Gastrocnemius medialis (tissue), 4 donors: ENCODE data around the gene GAPDH.

Experiments used
- CTCF ChIP-seq, 5 experiments: fragments of 450-650 bp in 3 of 5; fragments of 200-600 bp in 2 of 5; sonication (generic) in 2 of 5; IDR thresholded peaks in 4 of 5; conservative IDR thresholded peaks in 1 of 5; 1 replicate in 4 of 5; 2 replicates in 1 of 5; pipeline ENCODE4 v1.5.1; 2016 to 2019; ENCODE audit warnings: antibody characterized with exemption in 5 of 5, mild to moderate bottlenecking in 3 of 5, moderate library complexity in 3 of 5
- POLR2A ChIP-seq, 2 donors: fragments of 450-650 bp; IDR thresholded peaks; one replicate each; pipeline ENCODE4 v1.6.1; 2017; ENCODE audit warnings: antibody characterized with exemption in 2 of 2, mild to moderate bottlenecking in 2 of 2, moderate library complexity in 2 of 2

DNA sequence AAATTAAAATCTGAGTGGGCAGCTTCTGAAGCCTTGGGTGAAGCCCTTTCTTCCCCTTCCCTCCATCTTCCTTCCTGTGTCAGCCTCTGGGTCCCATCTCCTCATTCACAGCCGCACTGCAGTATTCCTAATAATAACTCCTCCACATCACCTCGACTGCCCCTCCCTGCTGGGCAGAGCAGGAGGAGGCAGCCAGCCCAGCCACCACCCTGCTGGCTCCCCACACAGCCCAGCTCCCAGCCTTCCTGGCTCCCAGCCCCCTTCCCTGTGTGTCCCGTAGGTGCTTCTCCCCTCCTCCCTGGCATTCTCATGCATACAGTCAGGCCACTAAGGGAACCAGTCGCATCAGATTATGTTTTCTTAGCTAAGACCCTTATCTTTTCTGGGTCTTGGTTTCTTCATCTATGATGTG lies 17.8 kb downstream of the GAPDH start:
- TF ChIP-seq POLR2A (IDR thresholded peaks at IDR 0.05) (peak; percentile 51 to 64), CTCF (IDR thresholded peaks at IDR 0.05 in 4 of 5, conservative IDR thresholded peaks at IDR 0.05 in 1 of 5) (no peak)
